PC-9 (cell line): ENCODE data around the gene GABARAPL1.

Source experiments
- EZH2 ChIP-seq: fragments of 200-600 bp; sonication (generic); IDR thresholded peaks from 2 replicates; pipeline ENCODE4 v1.8.0; 2017; ENCODE audit warnings: antibody characterized with exemption, low read depth
- TF ChIP-seq, protein P1 (sequence below): fragments of 200-600 bp; sonication (generic); conservative IDR thresholded peaks from 2 replicates; pipeline ENCODE4 v1.6.1; 2017; ENCODE audit warnings: mixed run types, antibody characterized with exemption, mild to moderate bottlenecking, moderate library complexity

DNA sequence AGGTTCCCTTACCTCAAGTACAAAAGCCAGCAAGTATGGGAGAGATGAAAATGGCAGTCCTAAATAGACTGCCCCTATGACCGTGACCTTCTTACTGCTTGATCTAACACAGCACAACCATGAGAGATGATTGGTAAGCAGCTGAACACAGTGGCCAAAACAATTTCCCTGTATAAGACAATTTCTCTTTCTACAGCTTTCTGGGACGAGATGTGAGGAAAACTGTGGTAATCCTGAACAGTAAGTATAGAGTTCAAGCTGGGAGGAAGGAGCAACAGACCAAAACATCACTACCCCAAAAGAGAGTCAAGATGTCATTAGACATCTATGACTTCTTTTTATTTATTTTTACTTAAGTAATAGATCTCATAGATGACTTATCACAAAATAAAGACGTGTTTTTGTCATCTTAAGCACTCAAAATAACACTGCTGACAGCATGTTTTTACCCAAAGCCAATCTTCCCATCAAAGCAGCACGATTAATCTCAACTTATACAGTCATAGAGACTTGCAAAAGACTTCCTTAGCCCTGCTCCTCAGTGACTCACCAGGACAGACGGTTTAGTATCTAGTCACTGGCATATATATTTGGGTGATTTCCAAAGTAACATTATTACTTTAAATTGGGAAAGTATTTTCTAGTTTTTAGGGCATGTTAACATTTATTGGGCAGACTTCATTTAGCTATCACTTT is 30.2 kb upstream of the GABARAPL1 start:
- TF ChIP-seq, protein P1, sequence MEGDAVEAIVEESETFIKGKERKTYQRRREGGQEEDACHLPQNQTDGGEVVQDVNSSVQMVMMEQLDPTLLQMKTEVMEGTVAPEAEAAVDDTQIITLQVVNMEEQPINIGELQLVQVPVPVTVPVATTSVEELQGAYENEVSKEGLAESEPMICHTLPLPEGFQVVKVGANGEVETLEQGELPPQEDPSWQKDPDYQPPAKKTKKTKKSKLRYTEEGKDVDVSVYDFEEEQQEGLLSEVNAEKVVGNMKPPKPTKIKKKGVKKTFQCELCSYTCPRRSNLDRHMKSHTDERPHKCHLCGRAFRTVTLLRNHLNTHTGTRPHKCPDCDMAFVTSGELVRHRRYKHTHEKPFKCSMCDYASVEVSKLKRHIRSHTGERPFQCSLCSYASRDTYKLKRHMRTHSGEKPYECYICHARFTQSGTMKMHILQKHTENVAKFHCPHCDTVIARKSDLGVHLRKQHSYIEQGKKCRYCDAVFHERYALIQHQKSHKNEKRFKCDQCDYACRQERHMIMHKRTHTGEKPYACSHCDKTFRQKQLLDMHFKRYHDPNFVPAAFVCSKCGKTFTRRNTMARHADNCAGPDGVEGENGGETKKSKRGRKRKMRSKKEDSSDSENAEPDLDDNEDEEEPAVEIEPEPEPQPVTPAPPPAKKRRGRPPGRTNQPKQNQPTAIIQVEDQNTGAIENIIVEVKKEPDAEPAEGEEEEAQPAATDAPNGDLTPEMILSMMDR, result no peak
- no peak for TF ChIP-seq EZH2
